Measurements from ENCODE around the gene COPG2. TPM values are rescaled to one million over a fixed set of nuclear protein-coding genes. Genes with fewer than 3 reads are reported as not detected.

COPG2 gene
- total and polyA plus RNA-seq, 2 of the 8 experiments (the other 6 are each of a cell fraction or from before 2014, with no cell fraction given), result 50.3 to 53.1 TPM

DNA sequence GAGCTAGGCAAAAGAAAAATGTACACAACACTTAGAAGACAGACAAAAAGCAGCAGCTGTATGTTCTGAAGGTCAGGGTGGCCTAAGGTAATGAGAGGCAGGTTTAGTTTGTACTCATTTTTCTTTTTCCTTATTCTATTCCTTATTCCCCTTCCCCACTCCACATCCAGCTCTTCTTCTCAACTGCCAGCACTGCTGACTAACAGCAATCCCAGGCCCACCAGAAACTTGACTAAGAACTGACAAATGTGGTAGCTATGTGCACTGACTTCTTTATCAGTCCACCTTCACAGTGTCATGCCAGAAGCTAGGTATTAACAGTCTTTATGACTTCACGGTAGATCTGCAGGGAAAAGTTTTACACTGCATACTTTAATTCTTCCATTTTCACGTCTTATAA is 6.1 kb downstream of the COPG2 start (continued):
- no peak for TF ChIP-seq POLR2A (IDR thresholded peaks at IDR 0.05; ENCODE audit: control extremely low read depth in 1 of 2, low read depth in 2 of 2, low read length in 2 of 2)
- no peak for TF ChIP-seq CHD1 (IDR thresholded peaks at IDR 0.05; ENCODE audit: low read depth, low read length)
- TF ChIP-seq, protein P1, sequence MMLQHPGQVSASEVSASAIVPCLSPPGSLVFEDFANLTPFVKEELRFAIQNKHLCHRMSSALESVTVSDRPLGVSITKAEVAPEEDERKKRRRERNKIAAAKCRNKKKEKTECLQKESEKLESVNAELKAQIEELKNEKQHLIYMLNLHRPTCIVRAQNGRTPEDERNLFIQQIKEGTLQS (IDR thresholded peaks at IDR 0.05; ENCODE audit: insufficient read depth, low read depth, low read length), result no peak
- TF ChIP-seq RBBP5 (IDR thresholded peaks at IDR 0.05; ENCODE audit: borderline replicate concordance, low read depth, low read length), result no peak
- no peak for TF ChIP-seq NRF1 (IDR thresholded peaks at IDR 0.05; ENCODE audit: low read depth, low read length)
- TF ChIP-seq YY1 (IDR thresholded peaks at IDR 0.05; ENCODE audit: low read depth, low read length), result no peak

Data from H1 (cell line).